HG03378 (cell line): ENCODE measurements around the gene GSTM2.
"Not testable (repeated sequence)": the region's sequence is repeated elsewhere in the genome, so short reads cannot be mapped to it uniquely, and the experiment has no call there.

Experiments used
- ATAC-seq: cut with Tn5 transposase; IDR thresholded peaks from one replicate; pipeline ENCODE4 v1.9.1; 2021; ENCODE audit warnings: mild to moderate bottlenecking, moderate library complexity; ENCODE audit not compliant: unreplicated experiment

The GSTM2 gene

DNA sequence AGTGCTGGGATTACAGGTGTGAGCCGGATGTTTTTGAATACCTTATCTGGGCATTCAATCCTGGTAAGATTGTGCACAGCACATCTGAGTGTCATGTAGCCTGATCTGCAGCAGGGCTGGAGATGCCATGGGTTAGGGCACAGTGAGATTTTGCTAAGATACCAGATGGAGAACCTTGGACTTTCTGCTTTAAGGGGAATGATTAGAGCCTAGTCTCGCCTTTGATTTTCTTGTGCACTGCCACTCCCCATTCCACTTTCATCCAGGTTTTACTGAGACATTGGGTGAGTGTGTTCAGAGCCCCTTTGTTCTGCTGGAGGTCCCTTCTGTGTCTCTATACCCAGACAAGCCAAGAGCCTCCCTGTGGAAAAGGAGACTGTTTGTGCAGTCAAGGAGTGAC lies 6.0 kb downstream of the GSTM2 start:
- not testable (repeated sequence) for ATAC-seq

DNA sequence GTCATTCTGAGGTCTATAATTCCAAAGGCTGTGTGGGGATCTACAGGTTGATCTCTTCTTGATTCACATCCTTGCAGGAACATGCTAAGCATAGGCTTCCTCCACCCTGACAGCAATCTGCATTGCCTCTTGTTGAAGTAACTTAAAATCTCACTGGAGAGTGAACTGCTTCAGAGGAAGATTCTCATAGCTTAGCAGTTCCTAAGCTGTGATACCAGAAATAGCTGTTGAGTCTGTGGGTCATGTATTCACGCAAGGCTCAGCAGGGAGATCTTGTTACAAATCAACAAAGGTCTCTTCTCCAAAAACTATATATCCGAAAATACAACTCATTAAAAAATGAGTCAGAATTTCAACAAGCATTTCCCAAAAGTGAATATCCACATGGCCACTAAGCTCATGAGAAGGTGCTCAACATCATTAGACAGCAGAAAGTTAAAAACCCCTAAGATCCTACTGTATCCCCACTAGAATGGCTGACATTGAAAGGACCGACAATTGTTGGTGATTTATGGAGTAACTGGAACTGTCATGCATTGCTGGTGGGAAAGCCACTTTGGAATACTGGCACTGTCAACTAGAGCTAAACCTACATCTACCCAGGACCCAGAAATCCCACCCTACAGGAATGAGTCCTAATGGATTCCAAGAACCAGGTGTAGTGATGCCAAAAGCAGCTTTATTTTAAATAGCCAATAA lies 9.0 kb downstream of the GSTM2 start:
- ATAC-seq: not testable (repeated sequence)

DNA sequence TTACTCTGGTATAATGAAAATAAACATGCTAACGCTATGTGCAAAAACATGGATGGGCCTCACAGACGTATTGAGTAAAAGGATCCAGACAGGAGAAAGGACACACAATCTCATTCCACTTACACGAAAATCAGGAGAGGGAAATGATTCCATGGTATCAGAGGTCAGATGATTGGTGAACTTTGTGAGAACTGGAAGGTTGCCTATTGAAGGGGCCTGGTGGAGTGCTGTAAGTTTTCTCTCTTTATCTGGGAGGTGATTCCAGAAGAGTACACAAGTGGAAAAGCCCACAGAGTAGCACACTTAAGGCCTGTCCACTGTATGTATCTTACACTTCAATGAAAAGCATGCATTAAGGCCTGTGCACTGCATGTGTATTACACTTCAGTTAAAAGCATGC lies 9.6 kb downstream of the GSTM2 start:
- no peak for ATAC-seq

DNA sequence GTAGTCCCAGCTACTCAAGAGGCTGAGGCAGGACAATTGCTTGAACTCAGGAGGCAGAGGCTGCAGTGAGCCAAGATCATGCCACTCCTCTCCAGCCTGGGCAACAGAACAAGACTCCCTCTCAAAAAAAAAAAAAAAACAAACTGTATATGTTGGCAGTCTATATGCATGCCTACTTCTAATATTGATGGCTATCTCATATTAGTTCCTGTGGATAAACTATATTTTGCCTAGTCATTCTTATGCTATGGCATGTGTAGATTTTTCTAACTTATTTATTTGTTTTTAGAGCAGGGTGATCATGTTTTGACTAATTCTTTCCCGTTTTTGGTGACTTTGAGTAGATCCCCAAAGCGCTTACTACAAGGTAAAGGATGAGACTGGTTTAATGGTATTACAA lies 10.8 kb downstream of the GSTM2 start:
- not testable (repeated sequence) for ATAC-seq

DNA sequence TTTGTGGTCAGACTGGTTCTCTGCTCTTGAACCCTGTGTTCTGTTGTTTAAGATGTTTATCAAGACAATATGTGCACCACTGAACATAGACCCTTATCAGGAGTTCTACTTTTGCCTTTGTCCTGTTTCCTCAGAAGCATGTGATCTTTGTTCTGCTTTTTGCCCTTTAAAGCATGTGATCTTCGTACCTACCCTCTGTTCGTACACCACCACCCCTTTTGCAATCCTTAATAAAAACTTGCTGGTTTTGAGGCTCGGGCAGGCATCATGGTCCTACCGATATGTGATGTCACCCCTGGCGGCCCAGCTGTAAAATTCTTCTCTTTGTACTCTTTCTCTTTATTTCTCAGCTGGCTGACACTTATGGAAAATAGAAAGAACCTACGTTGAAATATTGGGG lies 16.9 kb downstream of the GSTM2 start:
- not testable (repeated sequence) for ATAC-seq

DNA sequence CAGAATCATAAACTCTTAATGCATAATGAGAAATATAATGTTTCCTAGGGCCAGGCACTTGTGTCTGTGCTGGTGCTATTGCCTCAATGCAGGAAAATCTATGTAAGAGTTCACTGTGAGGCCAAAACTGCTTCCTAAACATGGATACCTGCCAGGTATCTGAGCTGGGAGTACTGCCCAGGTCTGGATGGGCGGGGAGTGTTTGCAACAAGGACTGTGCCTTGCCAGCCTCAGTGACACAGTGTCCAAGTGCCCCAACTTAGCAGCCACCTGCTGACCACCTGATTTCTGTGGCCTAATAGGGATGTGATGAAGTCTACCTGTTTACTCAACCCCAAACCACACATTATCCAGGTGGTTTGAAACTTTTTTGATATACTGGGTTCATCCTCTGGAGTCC lies 17.5 kb downstream of the GSTM2 start:
- not testable (repeated sequence) for ATAC-seq

DNA sequence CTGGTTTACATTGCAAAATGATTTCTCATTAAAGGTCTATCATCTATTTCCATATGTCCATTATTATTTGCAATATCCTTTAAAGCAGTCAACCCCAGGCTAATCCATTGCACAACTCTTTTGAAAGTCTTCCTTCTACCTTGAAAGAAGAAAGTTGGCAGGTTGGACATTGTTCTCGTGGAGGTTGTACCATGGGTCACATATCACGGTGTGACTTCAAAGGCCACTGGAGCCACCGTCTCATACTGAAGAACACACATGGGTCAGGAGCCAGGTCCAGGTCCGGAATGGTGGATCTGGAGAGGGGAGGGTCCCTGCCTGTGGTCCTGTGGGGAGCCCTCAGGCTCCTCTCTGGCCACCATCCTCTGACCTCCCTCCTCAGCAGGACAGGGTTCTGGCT lies 18.0 kb downstream of the GSTM2 start:
- ATAC-seq: not testable (repeated sequence)

DNA sequence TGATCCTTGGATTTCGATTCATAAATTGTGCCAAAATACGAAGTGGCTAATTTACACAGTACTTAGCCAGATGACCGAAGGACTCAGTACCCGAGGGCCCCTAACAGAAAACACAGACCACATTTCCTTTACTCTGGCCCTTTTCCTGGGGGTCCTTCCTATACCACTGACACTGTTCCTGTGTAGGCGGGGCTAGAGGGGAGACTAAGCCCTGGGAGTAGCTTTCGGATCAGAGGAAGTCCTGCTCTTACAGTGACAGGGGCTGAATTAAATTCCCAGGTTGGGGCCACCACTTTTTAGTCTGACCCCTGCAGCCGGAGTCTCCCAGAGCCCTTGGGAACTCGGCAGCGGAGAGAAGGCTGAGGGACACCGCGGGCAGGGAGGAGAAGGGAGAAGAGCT lies 19.3 kb downstream of the GSTM2 start:
- not testable (repeated sequence) for ATAC-seq

DNA sequence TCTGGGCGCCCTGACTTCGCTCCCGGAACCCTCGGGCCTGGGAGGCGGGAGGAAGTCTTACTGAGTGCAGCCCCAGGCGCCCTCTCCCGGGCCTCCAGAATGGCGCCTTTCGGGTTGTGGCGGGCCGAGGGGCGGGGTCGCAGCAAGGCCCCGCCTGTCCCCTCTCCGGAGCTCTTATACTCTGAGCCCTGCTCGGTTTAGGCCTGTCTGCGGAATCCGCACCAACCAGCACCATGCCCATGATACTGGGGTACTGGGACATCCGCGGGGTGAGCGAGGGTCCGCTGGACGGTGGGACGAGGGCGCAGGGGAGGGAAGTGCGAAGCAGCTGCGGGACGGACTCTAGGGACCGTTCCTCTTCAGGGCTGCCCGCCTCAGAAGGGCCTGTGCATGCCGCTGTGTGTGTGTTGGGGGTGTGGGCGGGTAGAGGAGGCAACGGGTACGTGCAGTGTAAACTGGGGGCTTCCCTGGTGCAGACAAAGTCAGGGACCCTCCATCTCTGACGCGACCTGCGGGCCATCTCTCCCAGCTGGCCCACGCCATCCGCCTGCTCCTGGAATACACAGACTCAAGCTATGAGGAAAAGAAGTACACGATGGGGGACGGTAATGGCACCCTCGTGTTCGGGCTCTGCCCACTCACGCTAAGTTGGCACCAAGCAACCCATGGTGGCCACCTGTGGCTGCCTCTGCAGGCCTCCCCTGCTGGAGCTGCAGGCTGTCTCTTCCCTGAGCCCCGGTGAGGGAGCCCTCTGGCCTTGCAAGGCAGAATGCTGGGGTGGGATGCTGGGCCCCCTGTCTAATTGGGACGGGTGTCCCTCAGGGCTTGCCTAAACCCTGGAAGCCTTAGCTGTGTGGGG lies 20.0 kb downstream of the GSTM2 start, which contains the start of gene GSTM1:
Gene GSTM1 (plus strand): TSS at position 177 of the 859 bp plus-strand sequence. CDS start 57 bp downstream, at position 234.
- no peak for ATAC-seq

DNA sequence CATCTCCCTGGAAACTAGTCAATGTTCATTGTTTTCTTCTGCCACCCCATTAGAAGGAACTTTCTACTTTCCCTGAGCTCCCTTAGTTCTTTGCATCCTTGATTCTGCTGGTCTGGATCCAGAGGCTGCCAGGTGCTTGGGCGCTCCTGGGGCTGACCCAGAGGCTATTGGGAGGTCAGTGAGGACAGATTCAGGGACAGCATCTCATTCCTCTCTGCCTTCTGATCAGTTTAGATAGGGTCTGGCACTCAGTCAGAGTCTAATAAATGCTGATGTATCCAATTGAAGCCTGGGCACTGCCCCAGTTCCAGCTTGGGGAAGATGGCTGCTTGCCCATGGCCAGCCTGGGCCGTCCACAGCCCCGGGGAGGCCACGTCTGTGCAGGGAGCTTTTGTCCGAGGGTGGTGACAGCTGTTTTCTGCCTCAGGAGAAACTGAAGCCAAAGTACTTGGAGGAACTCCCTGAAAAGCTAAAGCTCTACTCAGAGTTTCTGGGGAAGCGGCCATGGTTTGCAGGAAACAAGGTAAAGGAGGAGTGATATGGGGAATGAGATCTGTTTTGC lies 22.1 kb downstream of the GSTM2 start:
- no peak for ATAC-seq

DNA sequence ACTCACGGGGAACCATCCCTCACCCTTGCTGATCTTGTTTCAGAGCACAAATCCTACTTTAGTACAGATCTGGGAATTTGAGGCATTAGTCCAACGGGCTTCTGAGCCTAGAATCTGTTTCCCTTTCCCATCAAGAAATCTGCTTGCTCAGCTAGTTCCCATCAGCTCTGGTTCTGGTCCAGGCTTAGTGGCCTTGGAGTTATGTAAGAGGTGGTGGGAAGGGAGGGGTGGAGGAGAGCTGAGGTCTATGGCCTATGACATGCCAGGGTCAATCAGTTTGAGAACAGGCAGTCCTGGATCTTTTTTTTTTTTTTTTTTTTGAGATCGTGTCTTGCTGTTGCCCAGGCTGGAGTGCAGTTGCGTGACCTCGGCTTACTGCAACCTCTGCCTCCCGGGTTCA lies 23.9 kb downstream of the GSTM2 start:
- ATAC-seq: no peak

DNA sequence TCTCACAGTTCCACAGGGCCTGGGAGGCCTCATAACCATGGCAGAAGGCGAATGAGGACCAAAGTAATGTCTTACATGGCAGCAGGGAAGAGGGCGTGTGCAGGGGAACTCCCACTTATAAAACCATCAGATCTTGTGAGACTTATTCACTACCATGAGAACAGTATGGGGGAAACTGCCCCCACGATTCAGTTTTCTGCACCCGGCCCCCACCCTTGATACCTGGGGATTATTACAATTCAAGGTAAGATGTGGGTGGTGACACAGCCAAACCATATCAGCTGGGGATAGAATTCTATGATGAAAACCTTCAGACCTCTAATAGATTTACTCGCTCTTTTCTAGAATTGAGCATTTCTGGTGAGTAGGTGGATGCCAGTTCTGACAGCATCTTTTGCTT lies 26.5 kb downstream of the GSTM2 start:
- not testable (repeated sequence) for ATAC-seq

DNA sequence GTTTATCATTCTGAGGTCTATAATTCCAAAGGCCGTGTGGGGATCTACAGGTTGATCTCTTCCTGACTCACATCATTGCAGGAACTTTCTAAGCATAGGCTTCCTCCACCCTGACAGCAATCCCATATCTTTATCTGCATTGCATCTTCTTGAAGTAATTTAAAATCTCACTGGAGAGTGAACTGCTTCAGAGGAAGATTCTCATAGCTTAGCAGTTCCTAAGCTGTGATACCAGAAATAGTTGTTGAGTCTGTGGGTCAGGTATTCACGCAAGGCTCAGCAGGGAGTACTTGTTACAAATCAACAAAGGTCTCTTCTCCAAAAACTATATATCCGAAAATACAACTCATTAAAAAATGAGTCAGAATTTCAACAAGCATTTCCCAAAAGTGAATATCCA lies 27.3 kb downstream of the GSTM2 start:
- ATAC-seq: not testable (repeated sequence)

DNA sequence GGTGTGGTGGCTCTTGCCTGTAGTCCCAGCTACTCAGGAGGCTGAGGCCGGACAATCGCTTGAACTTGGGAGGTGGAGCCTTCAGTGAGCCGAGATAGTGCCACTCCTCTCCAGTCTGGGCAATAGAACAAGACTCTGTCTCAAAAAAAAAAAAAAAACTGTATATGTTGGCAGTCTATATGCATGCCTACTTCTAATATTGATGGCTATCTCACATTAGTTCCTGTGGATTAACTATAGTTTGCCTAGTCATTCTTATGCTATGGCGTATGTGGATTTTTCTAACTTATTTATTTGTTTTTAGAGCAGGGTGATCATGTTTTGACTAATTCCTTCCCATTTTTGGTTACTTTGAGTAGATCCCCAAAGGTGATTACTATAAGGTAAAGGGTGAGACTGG lies 29.2 kb downstream of the GSTM2 start:
- no peak for ATAC-seq

DNA sequence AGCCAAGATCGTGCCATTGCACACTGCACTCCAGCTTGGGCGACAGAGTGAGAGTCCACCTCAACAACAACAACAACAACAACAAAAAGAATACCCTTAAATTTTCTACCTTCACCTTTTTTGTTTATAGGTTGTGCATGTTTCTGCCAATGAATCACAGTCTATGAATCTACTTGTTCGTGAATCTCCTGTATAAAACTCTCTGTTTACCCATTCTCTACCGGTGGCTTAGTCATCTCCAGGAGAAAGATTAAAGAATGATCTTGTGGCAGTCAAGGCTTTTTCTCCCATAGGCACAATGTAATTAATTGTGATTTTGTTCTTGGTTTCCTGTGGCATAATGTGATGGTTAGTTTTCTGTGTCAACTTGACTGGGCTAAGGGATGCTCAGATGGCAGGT lies 30.0 kb downstream of the GSTM2 start:
- ATAC-seq: not testable (repeated sequence)

DNA sequence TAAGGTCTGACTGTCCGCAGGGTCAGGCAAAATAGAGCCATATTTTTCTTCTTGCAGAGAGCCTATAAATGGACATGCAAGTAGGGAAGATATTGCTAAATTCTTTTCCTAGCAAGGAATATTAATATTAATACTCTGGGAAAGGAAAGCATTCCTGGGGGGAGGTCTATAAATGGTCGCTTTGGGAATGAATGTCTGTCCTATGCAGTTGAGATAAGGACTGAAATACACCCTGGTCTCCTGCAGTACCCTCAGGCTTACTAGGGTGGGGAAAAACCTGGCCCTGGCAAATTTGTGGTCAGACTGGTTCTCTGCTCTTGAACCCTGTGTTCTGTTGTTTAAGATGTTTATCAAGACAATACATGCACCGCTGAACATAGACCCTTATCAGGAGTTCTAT lies 35.1 kb downstream of the GSTM2 start:
- not testable (repeated sequence) for ATAC-seq

DNA sequence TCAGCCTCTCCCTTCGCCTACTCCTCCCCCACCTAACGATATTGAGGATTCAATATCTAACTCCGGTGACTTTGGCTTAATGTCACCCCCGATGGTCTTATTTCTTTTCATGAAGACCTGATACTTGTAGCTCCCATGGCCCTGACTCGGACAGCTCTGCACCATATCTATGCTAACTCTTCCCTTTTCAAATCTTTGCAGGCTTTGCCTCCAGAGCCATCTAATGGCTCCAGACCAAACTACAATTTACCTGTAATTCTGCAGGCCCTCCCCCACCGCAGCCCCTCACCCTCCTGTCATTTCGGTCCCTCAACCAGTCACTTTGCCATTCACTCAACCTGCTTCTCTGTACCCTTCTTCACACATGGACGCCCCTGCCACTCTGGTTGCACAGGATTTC lies 36.3 kb downstream of the GSTM2 start:
- no peak for ATAC-seq

DNA sequence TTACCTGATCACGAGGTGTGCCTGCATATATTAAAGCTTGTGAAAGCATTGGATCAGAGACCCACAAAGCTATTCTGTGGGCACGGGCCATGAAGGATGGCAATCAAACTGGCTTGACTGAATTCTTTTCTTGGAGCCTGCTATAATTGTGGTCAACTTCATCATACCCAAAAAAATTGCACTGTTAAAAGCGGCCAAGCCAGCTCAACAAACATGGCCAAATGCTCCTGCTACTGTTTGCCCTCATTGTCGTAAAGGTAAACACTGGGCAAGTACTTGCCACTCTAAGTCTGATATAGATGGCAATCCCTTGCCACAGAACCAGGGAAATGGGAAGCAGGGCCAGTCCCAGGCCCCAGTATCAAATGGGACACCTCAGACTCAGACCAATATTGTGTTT lies 37.6 kb downstream of the GSTM2 start:
- no peak for ATAC-seq

DNA sequence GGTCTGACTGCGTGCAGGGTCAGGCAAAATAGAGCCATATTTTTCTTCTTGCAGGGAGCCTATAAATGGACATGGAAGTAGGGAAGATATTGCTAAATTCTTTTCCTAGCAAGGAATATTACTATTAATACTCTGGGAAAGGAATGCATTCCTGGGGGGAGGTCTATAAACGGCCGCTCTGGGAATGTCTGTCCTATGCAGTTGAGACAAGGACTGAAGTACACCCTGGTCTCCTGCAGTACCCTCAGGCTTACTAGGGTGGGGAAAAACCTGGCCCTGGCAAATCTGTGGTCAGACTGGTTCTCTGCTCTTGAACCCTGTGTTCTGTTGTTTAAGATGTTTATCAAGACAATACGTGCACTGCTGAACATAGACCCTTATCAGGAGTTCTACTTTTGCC lies 41.1 kb downstream of the GSTM2 start:
- not testable (repeated sequence) for ATAC-seq

DNA sequence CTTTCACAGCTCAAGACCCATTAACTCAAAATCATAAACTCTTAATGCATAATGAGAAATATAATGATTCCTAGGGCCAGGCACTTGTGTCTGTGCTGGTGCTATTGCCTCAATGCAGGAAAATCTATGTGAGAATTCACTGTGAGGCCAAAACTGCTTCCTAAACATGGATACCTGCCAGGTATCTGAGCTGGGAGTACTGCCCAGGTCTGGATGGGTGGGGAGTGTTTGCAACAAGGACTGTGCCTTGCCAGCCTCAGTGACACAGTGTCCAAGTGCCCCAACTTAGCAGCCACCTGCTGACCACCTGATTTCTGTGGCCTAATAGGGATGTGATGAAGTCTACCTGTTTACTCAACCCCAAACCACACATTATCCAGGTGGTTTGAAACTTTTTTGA lies 42.0 kb downstream of the GSTM2 start:
- not testable (repeated sequence) for ATAC-seq

DNA sequence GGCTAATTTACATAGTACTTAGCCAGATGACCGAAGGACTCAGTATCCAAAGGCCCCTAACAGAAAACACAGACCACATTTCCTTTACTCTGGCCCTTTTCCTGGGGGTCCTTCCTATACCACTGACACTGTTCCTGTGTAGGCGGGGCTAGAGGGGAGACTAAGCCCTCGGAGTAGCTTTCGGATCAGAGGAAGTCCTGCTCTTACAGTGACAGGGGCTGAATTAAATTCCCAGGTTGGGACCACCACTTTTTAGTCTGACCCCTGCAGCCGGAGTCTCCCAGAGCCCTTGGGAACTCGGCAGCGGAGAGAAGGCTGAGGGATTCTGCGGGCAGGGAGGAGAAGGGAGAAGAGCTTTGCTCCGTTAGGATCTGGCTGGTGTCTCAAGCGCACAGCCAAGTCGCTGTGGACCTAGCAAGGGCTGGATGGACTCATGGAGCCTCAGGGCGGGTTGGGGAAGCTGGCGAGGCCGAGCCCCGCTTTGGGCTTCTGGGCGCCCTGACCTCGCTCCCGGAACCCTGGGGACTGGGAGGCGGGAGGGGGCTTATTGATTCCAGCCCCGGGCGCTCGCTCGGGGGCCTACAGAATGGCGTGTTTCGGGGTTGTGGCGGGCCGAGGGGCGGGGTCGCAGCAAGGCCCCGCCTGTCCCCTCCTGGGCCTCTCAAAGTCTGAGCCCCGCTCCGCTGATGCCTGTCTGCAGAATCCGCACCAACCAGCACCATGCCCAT lies 43.9 kb downstream of the GSTM2 start, which contains the start of gene GSTM5:
Gene GSTM5 (plus strand): TSS at position 659 of the 728 bp plus-strand sequence. CDS start 62 bp downstream, at position 721.
- not testable (repeated sequence) for ATAC-seq
